GM12873 (cell line): ENCODE results near the gene RPGRIP1L.

Experiments used
- TF ChIP-seq, protein P1 (sequence below): IDR thresholded peaks from 2 replicates; pipeline ENCODE4 v1.5.1; 2012; ENCODE audit warnings: low read depth, mild to moderate bottlenecking, moderate library complexity, low read length, control low read depth; ENCODE audit not compliant: insufficient read depth; ENCODE audit errors: missing control alignments

The RPGRIP1L gene

DNA sequence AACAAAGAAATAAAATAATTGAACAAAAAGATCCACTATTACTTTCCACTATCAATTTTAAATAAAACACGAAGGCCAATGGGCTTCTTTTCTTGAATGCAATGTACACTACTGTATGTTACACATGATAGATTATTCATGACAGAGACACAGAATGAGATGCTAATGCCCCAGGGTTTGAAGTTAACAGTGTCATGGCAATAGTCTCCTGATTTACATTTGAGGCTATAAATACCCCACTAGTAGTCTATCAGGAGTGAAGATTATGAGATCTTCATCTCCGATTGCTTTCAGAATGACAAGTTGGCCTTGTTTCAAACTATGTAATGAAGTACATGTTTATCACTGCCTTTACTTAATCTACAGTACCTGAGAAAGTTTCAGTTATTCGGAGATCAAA is 84.4 kb downstream of the RPGRIP1L start:
- TF ChIP-seq, protein P1, sequence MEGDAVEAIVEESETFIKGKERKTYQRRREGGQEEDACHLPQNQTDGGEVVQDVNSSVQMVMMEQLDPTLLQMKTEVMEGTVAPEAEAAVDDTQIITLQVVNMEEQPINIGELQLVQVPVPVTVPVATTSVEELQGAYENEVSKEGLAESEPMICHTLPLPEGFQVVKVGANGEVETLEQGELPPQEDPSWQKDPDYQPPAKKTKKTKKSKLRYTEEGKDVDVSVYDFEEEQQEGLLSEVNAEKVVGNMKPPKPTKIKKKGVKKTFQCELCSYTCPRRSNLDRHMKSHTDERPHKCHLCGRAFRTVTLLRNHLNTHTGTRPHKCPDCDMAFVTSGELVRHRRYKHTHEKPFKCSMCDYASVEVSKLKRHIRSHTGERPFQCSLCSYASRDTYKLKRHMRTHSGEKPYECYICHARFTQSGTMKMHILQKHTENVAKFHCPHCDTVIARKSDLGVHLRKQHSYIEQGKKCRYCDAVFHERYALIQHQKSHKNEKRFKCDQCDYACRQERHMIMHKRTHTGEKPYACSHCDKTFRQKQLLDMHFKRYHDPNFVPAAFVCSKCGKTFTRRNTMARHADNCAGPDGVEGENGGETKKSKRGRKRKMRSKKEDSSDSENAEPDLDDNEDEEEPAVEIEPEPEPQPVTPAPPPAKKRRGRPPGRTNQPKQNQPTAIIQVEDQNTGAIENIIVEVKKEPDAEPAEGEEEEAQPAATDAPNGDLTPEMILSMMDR, result no peak

DNA sequence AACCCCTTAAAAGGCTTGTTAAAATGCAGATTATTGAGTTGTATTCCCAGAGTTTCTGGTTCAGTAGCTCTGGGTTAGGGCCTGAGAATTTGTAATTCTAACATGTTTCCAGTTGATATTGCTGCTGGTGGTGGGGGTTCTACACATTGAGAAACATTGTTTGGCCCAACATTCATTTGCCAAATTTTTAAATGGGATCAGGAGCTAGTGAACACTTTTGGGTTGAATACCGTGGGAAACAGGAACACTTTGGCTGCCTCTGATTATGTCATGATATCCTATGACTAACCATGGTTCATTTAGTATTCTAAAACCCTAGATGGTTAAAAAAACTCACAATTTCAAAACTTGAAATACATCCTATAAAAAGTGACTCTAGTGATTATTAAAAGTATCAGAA is 89.3 kb downstream of the RPGRIP1L start:
- TF ChIP-seq, protein P1, result no peak

DNA sequence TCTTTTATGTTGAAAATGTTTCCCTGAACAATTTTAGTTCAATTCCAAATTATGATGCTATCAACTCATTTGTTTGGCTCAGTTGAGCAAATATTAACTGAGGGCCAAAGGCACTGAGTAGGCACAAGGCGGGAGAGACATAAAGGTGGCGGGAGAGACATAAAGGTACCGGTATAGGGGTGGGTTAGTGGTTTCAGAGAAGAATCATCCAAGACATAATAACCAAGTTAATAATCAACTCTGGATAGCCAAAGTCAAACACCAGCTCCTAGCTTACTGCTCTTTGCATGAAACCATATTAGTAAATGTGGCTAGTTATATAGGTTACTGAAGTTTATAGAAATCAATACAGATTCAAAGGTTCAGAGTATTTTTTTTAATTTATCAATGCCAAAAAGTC is 91.7 kb downstream of the RPGRIP1L start:
- TF ChIP-seq, protein P1, result no peak

DNA sequence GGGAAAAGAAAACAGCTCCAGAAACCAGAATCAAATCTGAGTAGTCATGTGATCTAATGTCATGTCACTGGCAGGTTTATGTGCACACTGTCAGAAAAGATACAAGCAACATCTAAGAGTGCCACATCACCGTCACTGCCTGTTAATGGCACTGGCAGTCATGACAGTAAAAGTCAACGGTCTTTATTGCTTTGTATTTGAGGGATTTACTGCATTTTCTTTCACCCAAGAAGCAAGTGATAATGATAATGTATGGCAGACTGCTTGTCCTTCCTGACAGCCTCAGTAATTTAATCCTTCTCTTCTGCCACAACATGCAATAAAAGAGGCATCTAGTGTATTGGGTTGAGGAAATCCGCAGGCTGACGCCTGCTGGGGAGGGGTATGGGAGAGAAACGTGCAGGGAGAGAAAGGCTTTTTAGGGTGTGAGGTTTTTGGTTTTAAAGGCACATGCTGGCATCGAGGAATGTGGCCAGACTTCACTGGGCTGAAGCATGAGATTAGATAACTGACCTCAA is 92.4 kb downstream of the RPGRIP1L start:
- TF ChIP-seq, protein P1, result no peak

DNA sequence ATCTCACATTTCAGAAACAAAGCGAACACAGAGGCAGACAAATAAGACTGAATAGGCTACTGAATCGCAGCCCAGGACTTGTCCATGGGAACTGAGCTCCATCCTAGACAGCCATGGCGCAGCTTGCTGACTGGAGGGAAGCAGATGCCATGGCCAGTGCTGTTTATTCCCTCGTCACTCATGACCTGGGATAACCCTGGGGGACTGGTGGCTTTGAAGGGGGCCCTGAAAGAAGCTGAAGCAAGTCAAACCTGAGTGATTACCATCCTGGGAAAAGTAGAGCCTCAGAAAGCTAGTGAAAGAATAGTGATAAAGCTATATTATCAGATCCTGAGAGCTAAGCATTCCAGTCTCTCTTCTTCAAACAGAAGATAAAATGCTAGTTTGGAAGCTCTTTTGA is 94.1 kb downstream of the RPGRIP1L start:
- TF ChIP-seq, protein P1, result no peak

DNA sequence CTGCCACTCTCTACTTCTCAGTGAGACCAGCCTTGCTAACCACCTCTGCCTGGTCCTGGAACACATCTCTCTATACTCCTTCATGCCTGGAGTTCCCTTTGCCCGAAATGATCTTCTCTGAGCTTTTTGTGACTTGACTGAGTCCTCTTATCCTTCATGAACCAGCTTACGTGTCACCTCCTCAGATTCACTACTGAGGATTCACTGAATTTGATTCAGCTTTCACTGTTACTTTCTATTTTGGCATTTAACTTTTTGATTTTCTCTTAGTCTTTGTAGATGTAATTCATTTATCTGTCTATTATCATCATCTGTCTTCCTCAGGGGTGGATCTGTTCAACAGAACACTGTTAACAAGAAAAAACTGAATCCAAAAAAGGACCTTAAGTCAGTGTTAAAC is 95.6 kb downstream of the RPGRIP1L start:
- TF ChIP-seq, protein P1, result no peak

DNA sequence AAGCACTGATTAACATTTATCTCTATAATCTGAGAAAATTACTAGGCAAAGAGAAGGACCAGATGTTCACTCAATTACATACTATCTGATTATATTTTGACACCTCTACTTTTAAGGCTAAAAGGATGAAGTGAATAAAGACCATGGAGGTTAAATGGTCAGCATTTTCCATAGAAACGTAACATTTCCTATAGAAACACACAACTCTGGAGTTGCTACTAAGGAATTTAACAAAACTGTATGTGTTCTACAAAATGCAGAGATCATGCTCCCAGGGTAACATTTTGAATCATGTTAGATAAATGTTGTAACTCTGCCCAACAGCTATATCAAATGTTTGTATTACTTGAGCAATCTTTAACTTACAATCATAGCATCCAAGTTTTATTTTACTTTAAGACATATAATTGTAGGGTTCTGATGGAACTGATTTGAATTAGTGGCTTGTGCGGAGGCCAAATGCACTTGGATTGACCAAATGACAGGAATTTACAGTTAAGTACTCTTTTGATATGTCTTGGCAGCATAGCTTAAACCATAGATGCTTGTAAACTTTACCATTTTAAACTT is 97.7 kb downstream of the RPGRIP1L start:
- TF ChIP-seq, protein P1, result no peak

DNA sequence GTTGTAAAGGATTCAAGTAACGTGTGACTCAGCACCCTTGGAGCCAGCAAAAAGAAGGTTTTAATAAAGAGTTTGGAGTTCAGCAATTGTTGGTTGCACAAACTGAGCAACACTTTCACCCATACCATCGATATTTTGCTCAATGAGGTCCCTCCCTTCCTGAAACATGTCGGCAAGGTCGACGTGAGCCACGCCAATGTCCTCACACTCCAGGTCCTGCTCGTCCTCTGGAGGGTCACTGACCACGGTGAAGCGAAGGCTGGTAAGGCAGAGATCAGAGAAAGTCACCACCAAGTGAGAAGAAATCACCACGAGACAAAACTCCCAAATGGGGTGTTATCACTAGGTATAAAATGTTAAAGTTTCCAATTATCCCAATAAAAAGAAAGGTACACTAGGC is 98.3 kb downstream of the RPGRIP1L start:
- TF ChIP-seq, protein P1, result no peak
